ENCODE results near the gene DLX3. TPM values are rescaled to one million over a fixed set of nuclear protein-coding genes. Genes with fewer than 3 reads are reported as not detected.
A peak's percentile ranks its signal among the peaks of the same experiment; 100 is the strongest.

Gene DLX3
- total RNA-seq, 1 experiment from 2014 or later, result 1.2 TPM

DNA sequence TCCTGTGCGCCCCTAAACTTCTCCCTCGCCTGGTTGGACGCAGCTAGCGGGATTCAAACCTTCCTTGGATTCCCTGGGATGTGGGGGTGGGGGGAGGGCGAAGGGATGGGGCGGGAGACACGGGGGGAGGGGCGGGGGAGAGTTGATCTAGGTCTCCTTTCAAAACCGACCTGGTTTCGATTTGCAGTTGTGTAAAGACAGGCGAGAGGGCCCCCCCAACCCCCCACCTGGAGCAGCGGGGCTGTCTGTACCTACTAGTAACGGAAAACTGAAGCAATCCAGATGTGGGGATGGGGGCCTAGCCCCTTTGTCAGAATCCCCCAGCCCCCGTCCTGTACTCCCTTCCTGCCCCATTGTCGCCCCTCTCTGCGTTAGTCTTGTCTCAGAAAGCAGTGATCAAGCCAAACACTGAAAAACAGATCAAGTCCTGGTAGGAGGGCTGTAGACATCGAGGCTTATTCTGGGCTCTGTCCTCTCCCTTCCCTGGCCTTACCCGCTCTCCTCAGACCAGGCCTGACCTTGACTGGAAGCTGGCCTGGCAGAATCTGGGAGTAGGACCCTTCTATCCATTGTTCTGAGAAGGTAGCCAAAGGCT is 25.1 kb downstream of the DLX3 start:
- no peaks in the 10 kb centered on the region for H3K79me2 ChIP-seq (ENCODE audit: low read depth)
- CTCF ChIA-PET, result no interaction called here
- H3K9me2 ChIP-seq (ENCODE audit: insufficient read depth), result no peaks in the 10 kb centered on the region
- POLR2A ChIA-PET (ENCODE audit: unreplicated experiment), result no interaction called here
- no peak overlapping the region for H3K4me3 ChIP-seq
- H3F3A ChIP-seq (ENCODE audit: insufficient read depth, low read depth), result peaks cover 32% of the 10 kb centered on the region
- no peaks in the 10 kb centered on the region for H3K9me3 ChIP-seq (ENCODE audit: insufficient read depth, low read depth)
- peaks cover 5% of the 10 kb centered on the region; the same call in 1 of the 2 replicates for H3K4me1 ChIP-seq (replicated peaks; ENCODE audit: insufficient read depth)
- H3K36me3 ChIP-seq (ENCODE audit: low read depth), result no peaks in the 10 kb centered on the region
- intact Hi-C loops (cut with micrococcal nuclease; ENCODE audit: unreplicated experiment), result no loop called here
- no peak overlapping the region for H2AFZ ChIP-seq
- H4K20me1 ChIP-seq (ENCODE audit: insufficient read depth), result no peaks in the 10 kb centered on the region
- DNase-seq, result no peak
- peaks cover 60% of the 10 kb centered on the region for H3K27me3 ChIP-seq (ENCODE audit: insufficient read depth, low read depth)
- no peak overlapping the region for H3K4me2 ChIP-seq
- H3K27ac ChIP-seq, result no peak overlapping the region
- no TSS peak for BruUV-seq (replicated peaks)
- no peak for TF ChIP-seq EZH2 (IDR thresholded peaks at IDR 0.05; ENCODE audit: low read depth)
- TF ChIP-seq, protein P1, sequence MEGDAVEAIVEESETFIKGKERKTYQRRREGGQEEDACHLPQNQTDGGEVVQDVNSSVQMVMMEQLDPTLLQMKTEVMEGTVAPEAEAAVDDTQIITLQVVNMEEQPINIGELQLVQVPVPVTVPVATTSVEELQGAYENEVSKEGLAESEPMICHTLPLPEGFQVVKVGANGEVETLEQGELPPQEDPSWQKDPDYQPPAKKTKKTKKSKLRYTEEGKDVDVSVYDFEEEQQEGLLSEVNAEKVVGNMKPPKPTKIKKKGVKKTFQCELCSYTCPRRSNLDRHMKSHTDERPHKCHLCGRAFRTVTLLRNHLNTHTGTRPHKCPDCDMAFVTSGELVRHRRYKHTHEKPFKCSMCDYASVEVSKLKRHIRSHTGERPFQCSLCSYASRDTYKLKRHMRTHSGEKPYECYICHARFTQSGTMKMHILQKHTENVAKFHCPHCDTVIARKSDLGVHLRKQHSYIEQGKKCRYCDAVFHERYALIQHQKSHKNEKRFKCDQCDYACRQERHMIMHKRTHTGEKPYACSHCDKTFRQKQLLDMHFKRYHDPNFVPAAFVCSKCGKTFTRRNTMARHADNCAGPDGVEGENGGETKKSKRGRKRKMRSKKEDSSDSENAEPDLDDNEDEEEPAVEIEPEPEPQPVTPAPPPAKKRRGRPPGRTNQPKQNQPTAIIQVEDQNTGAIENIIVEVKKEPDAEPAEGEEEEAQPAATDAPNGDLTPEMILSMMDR (conservative IDR thresholded peaks at IDR 0.05), result no peak

DNA sequence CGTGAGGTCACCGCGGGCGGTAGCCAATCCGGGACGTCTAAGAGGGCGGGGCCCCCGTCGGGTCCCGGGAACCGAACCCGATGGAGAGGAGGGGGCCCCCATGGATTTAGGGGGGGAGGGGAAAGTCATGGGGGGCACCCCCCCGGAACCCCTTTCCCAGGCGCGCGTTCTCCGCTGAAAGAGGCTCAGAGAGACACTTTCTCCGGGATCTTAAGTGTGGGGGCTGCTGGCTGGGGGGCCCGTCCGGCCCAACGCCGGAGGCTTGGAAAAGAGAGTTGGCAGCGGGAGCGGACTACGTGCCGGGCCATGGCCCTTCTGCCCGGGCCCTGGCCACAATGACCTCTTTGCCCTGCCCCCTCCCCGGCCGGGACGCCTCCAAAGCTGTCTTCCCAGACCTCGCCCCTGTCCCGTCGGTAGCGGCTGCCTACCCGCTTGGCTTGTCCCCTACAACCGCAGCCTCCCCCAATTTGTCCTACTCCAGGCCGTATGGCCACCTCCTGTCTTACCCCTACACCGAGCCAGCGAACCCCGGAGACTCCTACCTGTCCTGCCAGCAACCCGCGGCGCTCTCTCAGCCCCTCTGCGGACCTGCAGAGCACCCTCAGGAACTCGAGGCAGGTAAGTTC is 25.8 kb downstream of the DLX3 start, which contains the start of gene DLX4:
Gene DLX4 (plus strand): TSS at position 57 of the 626 bp plus-strand sequence. CDS start 279 bp downstream, at position 336.
- CTCF ChIA-PET, result no interaction called here
- peaks cover 5% of the 10 kb centered on the region; the same call in 1 of the 2 replicates for H3K4me1 ChIP-seq (replicated peaks; ENCODE audit: insufficient read depth)
- no peak within 1 kb of the TSS for H3K27ac ChIP-seq
- H2AFZ ChIP-seq, result peak within 1 kb of the TSS; percentile 64
- H3K79me2 ChIP-seq (ENCODE audit: low read depth), result no peaks in the 10 kb centered on the region
- peaks cover 31% of the 10 kb centered on the region for H3F3A ChIP-seq (ENCODE audit: insufficient read depth, low read depth)
- TF ChIP-seq, protein P1 (conservative IDR thresholded peaks at IDR 0.05), result no peak
- TF ChIP-seq EZH2 (IDR thresholded peaks at IDR 0.05; ENCODE audit: low read depth), result no peak
- intact Hi-C loops (cut with micrococcal nuclease; ENCODE audit: unreplicated experiment), result no loop called here
- DNase-seq, result no peak
- H4K20me1 ChIP-seq (ENCODE audit: insufficient read depth), result no peaks in the 10 kb centered on the region
- no peaks in the 10 kb centered on the region for H3K36me3 ChIP-seq (ENCODE audit: low read depth)
- peaks cover 66% of the 10 kb centered on the region for H3K27me3 ChIP-seq (ENCODE audit: insufficient read depth, low read depth)
- H3K9me3 ChIP-seq (ENCODE audit: insufficient read depth, low read depth), result no peaks in the 10 kb centered on the region
- H3K4me3 ChIP-seq, result peak within 1 kb of the TSS; percentile 52
- BruUV-seq (replicated peaks), result no TSS peak
- H3K4me2 ChIP-seq, result peak within 1 kb of the TSS; percentile 74
- no peaks in the 10 kb centered on the region for H3K9me2 ChIP-seq (ENCODE audit: insufficient read depth)
- POLR2A ChIA-PET (ENCODE audit: unreplicated experiment), result no interaction called here

DNA sequence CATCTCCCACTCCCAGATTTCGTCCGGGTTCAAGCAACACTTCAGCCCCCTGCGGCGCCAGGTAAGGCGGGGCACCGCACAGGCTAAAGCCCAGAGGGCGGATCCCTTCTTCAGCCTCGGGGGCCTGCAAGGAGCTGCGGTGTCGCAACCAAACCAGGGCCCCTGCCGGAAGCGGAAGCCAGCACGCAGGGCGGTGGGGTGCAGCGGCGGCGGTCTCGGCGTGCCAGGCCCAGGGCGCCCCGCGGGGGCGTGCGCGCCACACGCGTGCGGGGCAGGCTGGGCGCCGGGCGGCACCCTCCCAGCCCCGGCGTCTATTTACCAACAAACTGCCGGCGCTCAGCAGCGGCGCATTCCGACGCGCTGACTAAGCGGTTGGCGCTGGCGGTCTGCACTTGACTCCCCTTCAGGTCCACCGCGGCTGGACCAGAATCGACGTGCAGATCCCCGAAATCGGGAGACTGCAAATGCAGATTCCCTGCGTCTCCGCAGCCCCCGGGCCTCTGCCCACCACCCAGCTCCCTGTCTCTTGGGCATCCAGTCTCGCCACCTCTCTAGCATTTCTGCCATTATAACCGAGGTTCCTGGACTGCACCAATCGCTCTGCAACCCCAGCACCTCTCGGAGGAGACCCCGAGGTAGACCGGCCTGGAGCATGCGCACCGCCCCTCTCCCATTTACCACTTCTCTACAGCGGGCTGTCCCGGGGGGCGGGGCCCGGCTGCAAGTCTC is 26.5 kb downstream of the DLX3 start:
- peak overlapping the region; percentile 64 for H2AFZ ChIP-seq
- H3K79me2 ChIP-seq (ENCODE audit: low read depth), result no peaks in the 10 kb centered on the region
- peaks cover 70% of the 10 kb centered on the region for H3K27me3 ChIP-seq (ENCODE audit: insufficient read depth, low read depth)

More for the DNA sequence above, 26.5 kb downstream of the DLX3 start:
- no peak overlapping the region for H3K27ac ChIP-seq
- BruUV-seq (replicated peaks), result TSS peak; percentile 59
- peaks cover 27% of the 10 kb centered on the region for H3F3A ChIP-seq (ENCODE audit: insufficient read depth, low read depth)
- no peaks in the 10 kb centered on the region for H3K9me2 ChIP-seq (ENCODE audit: insufficient read depth)
- DNase-seq, result peak; percentile 77 to 80
- H4K20me1 ChIP-seq (ENCODE audit: insufficient read depth), result no peaks in the 10 kb centered on the region
- intact Hi-C loops (cut with micrococcal nuclease; ENCODE audit: unreplicated experiment), result no loop called here
- H3K4me1 ChIP-seq (replicated peaks; ENCODE audit: insufficient read depth), result peaks cover 5% of the 10 kb centered on the region; the same call in 1 of the 2 replicates
- H3K36me3 ChIP-seq (ENCODE audit: low read depth), result no peaks in the 10 kb centered on the region
- peak overlapping the region; percentile 52 for H3K4me3 ChIP-seq
- no peak for TF ChIP-seq EZH2 (IDR thresholded peaks at IDR 0.05; ENCODE audit: low read depth)
- TF ChIP-seq, protein P1 (conservative IDR thresholded peaks at IDR 0.05), result no peak
- peak overlapping the region; percentile 74 for H3K4me2 ChIP-seq
- CTCF ChIA-PET, result no interaction called here
- POLR2A ChIA-PET (ENCODE audit: unreplicated experiment), result no interaction called here
- H3K9me3 ChIP-seq (ENCODE audit: insufficient read depth, low read depth), result no peaks in the 10 kb centered on the region

All from PC-9 (cell line).